NCI-H524 treated with DMSO at 0.1 percent for 48 hours (cell line): ENCODE results near the gene PROP1.
"Not testable (repeated sequence)": the region's sequence is repeated elsewhere in the genome, so short reads cannot be mapped to it uniquely, and the experiment has no call there.

Experiments used
- DNase-seq: peaks from one replicate; lab custom pipeline; 2025; lab: John Stamatoyannopoulos, UW

Gene PROP1

DNA sequence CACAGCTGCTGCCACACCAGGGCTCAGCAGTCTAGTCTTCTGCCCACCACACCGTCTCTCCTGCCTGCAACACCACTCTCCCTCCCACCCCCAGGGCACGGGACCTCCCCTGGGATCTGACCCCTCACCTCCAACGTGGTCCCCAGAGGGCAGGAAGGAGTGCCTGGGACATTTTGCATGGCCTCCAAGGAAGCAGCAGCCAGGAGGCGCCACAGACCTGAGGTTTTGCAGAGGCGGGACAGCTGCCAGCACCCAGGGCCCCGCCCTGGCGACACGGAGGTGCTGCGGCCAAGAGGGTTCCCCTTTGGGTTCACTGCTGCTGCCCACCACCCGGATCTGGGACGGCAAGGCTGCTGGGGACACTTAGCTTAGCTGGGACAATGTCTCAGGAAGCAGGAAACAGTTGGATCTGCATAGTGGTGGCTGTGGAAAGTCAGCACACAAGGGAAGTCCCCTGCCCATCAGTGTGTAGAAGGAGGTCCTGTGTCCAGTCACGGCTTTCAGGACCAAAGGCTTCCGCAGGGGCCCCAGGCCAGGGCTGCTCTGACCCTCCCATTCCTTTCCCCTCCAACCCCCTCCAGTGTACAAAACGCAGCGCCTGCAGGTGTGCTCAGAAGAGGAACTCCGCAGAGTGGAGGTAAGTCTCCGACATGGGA is 13.8 kb downstream of the PROP1 start:
- DNase-seq, result no peak

GRCh38 chr5:177981296-177982071 is 14.6 kb downstream of the PROP1 start:
- no peak for DNase-seq

DNA sequence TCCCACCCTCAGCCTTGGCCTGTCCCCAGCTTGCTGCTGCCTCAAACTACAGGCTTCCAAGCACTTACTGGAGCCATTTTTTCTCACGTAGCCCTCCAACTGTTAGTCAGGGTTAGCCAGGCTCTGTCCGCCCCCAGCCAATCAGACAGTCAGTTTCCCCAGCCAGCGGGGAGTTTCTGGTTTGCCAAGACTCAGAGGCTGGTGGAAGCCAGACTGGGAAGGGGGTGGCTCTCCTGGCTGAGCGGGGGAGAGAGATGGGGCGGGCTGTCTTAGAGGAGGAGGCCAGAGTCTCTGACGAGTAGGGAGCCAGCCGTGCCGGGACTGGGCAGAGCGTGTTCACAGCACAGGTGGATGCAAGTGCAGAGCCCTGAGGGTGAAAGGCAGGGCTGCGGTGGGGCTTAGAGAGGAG is 15.3 kb downstream of the PROP1 start:
- DNase-seq, result no peak

GRCh38 chr5:177977600-177977999 is 18.4 kb downstream of the PROP1 start:
- DNase-seq, result not testable (repeated sequence)

GRCh38 chr5:177973066-177973635 is 22.9 kb downstream of the PROP1 start:
- DNase-seq, result no peak

DNA sequence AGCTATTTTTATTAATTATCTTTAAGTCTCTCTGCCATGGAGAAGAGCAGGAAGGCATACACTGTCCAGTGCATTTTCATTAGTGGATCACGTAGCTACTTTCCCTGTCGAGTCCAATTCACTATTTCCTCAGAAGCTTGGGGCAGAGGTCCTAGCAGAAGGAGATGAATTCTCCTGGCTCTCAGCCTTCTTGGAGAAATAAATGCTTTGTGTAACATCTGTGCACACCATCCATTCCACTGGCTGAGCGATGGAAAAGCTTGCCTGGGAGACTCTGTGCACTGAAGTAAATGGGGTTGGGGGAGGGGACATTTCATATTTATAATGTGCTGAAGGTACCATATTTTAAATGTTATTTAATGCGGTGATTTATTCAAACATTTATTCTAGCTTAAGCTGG is 23.4 kb downstream of the PROP1 start:
- no peak for DNase-seq

DNA sequence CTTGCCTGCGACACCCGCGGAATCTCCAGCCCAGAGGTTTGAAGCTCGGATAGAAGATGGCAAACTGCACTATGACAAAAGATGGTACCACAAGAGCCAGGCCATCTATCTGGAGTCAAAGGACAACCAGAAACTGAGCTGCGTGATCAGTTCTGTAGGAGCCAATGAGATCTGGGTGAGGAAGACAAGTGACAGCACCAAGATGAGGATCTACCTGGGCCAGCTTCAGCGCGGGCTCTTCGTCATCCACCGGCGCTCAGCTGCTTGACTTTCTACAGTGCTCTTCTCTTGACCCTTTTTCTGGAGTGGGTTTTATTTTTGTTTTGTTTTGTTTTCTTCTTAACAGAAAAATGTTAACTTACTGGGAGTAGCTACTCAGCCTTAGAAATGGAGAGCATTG is 24.0 kb downstream of the PROP1 start:
- DNase-seq, result not testable (repeated sequence)

DNA sequence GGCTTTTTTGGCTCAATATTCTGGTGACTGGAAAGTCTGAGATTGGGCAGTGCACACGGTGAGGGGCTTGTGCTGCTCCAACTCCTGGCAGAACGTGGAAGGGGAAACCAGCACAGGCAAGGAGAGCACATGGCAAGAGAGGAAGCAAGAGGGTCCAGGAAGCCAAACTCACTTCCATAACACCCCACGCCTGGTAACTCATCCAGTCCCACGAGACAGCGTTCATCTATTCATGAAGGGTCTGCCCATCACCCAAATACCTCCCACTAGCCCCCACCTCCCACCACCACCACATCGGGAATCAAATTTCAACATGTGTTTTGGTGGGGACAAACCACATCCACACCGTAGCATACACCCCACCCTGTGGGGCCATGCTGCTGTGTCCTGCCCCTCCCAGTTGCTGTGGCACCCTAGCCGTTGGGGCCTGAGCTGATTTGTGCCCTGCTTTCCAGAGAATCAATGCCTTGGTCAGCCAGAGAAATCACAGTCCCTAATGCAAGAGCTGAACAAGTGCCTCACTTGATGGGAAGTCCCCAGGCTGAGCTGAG is 27.3 kb downstream of the PROP1 start:
- no peak for DNase-seq

DNA sequence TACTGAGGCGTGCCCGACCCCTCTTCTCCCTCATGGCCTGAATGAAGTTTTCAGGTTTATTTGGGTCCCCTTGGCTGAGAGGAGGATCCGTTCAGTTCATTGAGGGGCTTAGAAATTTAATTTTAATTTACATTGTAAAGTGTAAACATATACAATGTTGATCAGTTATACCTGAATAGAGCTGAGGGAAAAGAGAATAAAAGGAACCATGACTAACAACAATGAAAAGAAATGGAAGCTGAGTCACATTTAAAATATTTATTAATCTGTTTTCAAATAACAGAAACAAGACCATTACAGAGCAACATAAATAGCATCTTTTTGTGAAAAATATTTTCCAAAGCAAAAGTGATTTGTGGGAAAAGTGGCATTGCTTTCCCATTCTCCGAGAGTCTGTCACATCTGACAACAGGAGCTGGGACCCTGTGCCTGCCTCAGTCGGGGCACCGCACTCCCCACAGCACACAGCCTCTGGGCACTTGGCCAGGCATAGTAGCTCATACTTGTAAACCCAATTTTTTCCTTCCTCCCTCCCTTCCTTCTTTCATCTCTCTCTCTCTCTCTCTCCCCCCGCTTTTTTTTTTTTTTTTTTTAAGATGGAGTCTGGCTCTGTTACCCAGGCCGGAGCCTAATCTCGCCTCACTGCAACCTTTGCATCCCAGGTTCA is 28.7 kb downstream of the PROP1 start:
- no peak for DNase-seq

- DNase-seq, result no peak
Observed at GRCh38 chr5:177966839-177967166, 29.2 kb downstream of the PROP1 start.

- DNase-seq, result no peak
Observed at GRCh38 chr5:177966009-177966838, 29.8 kb downstream of the PROP1 start.

DNA sequence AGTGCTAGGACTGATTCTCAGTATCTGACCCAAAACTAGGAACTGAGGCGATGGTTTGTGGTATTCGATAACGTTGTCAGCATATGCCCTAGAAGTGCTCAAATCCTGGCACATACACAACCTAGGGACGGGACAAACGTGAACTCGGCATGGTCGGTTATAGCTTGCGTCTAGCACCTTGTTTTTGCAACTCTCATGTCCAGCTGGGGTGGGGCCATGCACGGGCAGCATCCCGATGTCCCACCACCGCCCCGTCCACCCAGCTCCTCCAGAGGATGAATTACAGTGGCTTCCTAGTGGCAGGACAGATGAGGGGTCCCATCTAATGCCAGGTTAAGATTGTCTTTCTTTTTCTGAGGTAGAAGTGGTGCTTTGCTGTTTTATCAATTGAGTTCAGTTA is 31.6 kb downstream of the PROP1 start:
- DNase-seq, result no peak

DNA sequence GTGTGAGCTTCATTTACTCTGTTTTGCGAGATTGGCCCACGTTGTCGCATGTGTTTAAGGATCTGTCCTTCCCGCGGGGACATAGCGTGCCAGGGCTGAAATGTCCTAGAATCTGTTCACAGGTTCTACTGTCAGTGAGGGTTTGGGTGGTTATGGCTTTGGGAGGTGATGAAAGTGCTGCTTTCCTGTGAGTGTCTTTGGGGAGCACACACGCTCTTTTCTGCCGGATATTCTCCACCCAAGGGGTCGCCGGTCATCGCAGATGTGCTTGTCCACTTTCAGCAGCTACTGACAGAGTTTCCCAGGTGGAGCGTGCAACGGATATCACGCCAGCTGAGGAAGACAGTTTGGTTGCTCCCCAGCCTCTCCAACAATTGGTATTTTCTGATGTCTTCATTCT is 32.1 kb downstream of the PROP1 start:
- no peak for DNase-seq

DNA sequence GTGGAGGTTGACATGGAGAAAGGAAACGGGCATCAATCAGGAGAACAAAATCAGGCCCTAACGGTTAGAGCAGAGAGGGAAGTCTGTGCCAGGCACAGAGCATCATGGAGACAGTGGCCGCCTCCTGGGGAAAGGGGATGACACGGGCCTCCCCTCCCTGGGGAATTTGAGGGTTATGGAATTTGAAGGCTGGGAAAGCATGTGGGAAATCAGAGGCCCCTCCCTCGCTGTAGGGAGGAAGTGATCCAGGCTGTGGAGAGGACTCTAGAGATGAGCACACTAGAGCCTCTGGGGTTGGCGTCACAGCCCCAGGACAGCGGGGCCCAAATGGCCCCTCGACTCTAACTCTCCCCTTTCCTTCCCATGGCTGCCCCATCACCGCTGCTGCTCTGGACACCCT is 36.7 kb downstream of the PROP1 start:
- DNase-seq, result no peak

DNA sequence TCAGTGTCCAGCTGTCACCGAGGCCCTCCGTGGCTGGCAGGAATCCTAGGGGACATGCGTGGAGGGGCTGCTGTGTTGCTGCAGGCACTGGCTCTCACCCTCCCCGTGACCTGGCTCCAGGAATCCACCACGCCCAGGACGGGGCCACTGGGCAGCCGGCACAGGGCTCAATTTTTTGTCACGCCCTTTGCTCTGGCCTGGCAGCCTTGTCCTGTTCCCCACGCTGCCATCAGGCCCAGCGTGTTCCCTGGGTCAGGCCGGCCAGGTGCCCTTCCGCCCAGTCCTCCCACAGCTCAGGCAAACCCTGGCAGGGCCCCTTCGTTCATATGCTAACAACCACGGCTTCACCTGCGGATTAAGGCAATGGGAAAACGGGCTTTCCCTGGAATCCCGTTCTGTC is 37.3 kb downstream of the PROP1 start:
- DNase-seq, result no peak

- DNase-seq, result no peak
Observed at GRCh38 chr5:177957241-177957640, 38.8 kb downstream of the PROP1 start.

DNA sequence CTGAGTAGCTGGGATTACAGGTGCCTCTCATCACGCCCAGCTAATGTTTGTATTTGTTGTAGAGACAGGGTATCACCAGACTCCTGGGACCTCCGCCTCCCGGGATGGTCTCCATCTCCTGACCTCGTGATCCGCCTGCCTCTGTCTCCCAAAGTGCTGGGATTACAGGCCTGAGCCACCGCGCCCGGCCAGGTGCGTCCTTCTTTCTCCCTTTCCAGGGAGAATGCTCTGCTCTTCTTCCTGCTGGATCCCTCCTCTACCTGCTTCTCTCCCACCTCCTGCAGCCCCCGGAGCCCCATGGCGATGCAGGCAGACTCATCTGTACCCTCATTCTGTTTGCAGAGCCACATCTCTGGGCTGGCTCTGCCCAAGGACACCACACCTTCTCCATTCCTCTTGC is 42.9 kb downstream of the PROP1 start:
- DNase-seq, result not testable (repeated sequence)

DNA sequence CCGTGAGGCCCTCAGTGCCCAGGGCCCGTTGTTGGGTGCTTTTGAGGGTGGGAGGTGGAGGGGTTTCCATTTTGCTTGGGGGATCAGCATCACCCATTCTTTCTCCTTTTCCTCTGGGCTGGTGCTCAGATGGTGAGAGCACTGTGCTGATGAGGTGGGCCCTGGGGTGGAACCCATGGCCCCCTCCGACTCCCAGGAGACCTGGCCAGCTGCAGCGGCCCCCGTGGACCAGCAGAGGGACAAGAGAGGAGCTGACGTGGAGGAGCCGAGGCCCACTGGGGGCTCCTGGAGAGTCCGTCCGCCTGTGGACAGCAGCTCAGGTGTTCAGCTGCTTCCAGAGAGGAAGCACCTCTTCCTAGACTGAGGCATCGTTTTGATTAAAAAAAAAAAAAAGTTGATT is 46.4 kb downstream of the PROP1 start:
- not testable (repeated sequence) for DNase-seq

DNA sequence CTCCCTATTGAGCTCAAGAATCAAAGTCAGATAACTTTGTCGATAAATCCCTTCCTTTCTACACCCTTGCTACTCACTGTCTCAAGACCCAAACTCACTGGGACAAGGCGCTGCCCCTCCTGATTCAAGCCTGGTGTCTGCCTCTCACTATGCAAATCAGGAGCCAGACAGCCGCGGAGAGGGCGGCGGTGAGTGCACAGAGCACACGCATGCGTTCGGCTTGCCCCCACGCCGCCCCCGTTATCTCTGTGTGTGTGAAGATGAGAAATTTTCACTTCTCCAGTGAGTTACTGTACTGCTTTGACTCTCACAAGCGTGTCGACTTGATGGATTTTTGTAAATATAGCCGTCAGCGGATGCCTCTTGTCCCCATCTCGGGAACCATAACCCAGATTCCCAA is 47.0 kb downstream of the PROP1 start:
- DNase-seq, result not testable (repeated sequence)

GRCh38 chr5:177947912-177948311 is 48.1 kb downstream of the PROP1 start:
- not testable (repeated sequence) for DNase-seq

GRCh38 chr5:177945601-177946283 is 50.3 kb downstream of the PROP1 start:
- not testable (repeated sequence) for DNase-seq
